Sigmoid colon (tissue), 7 donors: ENCODE data around the gene RASGRF2. TPM values are rescaled to one million over a fixed set of nuclear protein-coding genes. Genes with fewer than 3 reads are reported as not detected.

Experiments
- DNase-seq: peaks from one replicate; pipeline ENCODE4 v3.0.0-alpha.2; 2019
- H3K27ac ChIP-seq, 4 donors: fragments of 200-600 bp; sonication (generic); one replicate each; pipeline ENCODE4 v1.5.1; 2016 to 2019; ENCODE audit warnings: mild to moderate bottlenecking in 1 of 4
- H3K27me3 ChIP-seq, 3 donors: fragments of 200-600 bp; sonication (generic); one replicate each; pipeline ENCODE4 v1.5.1; 2019; ENCODE audit warnings: mild to moderate bottlenecking in 1 of 3
- H3K36me3 ChIP-seq, 4 donors: fragments of 200-600 bp; sonication (generic); one replicate each; pipeline ENCODE4 v1.5.1; 2016 to 2019
- H3K4me1 ChIP-seq, 4 donors: fragments of 200-600 bp; sonication (generic); one replicate each; pipeline ENCODE4 v1.5.1; 2017 to 2019
- H3K4me3 ChIP-seq, 4 donors: fragments of 200-600 bp; sonication (generic); one replicate each; pipeline ENCODE4 v1.5.1; 2017 to 2019; ENCODE audit warnings: mild to moderate bottlenecking in 2 of 4, moderate library complexity in 1 of 4
- H3K9me3 ChIP-seq, 4 donors: fragments of 200-600 bp in 3 of 4; sonication (generic) in 3 of 4; one replicate each; pipeline versions ENCODE4 v1.5.1 to v1.6.1; 2013 to 2019
- CTCF ChIP-seq, 4 experiments: fragments of 450-650 bp in 3 of 4; fragments of 200-600 bp in 1 of 4; IDR thresholded peaks; one replicate each; pipeline ENCODE4 v1.5.1; 2016 to 2019; ENCODE audit warnings: antibody characterized with exemption in 4 of 4, mild to moderate bottlenecking in 3 of 4, moderate library complexity in 2 of 4
- EP300 ChIP-seq, 4 donors: sonication (generic); formaldehyde crosslinking; IDR thresholded peaks; one replicate each; pipeline ENCODE4 v1.6.1; 2017; ENCODE audit warnings: antibody characterized with exemption in 4 of 4
- POLR2A ChIP-seq, 2 donors: fragments of 450-650 bp; IDR thresholded peaks; one replicate each; pipeline ENCODE4 v1.6.1; 2016; ENCODE audit warnings: antibody characterized with exemption in 2 of 2, mild to moderate bottlenecking in 2 of 2, moderate library complexity in 2 of 2
- POLR2AphosphoS5 ChIP-seq, 4 donors: sonication (generic); formaldehyde crosslinking; IDR thresholded peaks; one replicate each; pipeline ENCODE4 v1.6.1; 2017; ENCODE audit warnings: antibody characterized with exemption in 4 of 4
- WGBS, 2 donors: extraction: QIAGEN DNeasy Blood & Tissue Kit; methylation state at CpG; one replicate each; pipeline ENCODE4 v1.1.7; 2013; 5-methylcytosine and 5-hydroxymethylcytosine counted together
- intact Hi-C: fragments of 100-400 bp; cut with DNase I; formaldehyde crosslinking; loops from one replicate; pipeline ENCODE4 v1.15.1; 2023
- polyA plus RNA-seq, 3 donors: library from polyadenylated mRNA; stranded (reverse); fragments of 200-250 nt; gene quantifications; one replicate each; pipeline ENCODE4 v1.2.3, GENCODE V29; 2013
- total RNA-seq, 4 donors: library from RNA; depleted of rRNA; stranded (reverse); fragments of >200 nt; gene quantifications; one replicate each; pipeline ENCODE4 v1.1.0, GENCODE V29; 2016
- donor health status: healthy with polysubstance abuse.
- donor health status: Bipolar disorder and iron deficiency.
- donor health status: healthy.

The RASGRF2 gene
- total and polyA plus RNA-seq, 7 donors: under 0.01 to 9.5 (median 6.8) TPM

GRCh38 chr5:81105261-81105877 is 145.2 kb downstream of the RASGRF2 start:
- no peaks in the 10 kb centered on the region for H3K36me3 ChIP-seq
- no peak overlapping the region for H3K4me3 ChIP-seq
- WGBS, 2 donors: 78 to 85% methylated on average over 5 of the region's 5 CpGs
- no peaks in the 10 kb centered on the region for H3K27me3 ChIP-seq
- TF ChIP-seq CTCF (IDR thresholded peaks at IDR 0.05) (no peak), POLR2A (IDR thresholded peaks at IDR 0.05) (no peak), POLR2AphosphoS5 (IDR thresholded peaks at IDR 0.05) (no peak)
- no peaks in the 10 kb centered on the region for H3K9me3 ChIP-seq
- H3K27ac ChIP-seq: no peak overlapping the region
- DNase-seq: no peak
- intact Hi-C loops: no loop called here
- no peaks in the 10 kb centered on the region for H3K4me1 ChIP-seq

DNA sequence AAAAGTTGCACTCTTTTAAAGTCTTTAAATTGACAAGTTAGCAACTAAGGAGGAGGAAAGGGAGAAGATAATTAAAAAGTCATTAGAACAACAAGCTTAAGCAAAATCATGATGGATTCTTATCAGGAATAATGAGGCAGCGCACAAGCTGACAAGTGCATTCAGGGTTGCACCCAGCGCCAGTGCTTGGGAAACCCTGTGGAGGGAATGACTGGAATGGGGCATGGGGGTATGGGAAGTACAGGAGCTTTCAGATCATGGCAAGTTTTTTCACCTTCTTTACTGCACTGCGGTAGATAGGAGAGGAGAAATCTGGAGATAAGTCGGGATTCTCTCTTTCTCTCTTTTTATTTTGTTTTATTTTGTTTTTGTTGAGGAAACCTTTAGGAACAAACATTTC is 155.1 kb downstream of the RASGRF2 start:
- intact Hi-C loops: no loop called here
- Histone ChIP-seq H3K9me3 (no peaks in the 10 kb centered on the region), H3K4me3 (no peak overlapping the region), H3K27me3 (no peaks in the 10 kb centered on the region), H3K36me3 (no peaks in the 10 kb centered on the region), H3K4me1 (no peaks in the 10 kb centered on the region), H3K27ac (no peak overlapping the region)
- DNase-seq: no peak
- no peak for TF ChIP-seq POLR2A (IDR thresholded peaks at IDR 0.05)
- no peak for TF ChIP-seq CTCF (IDR thresholded peaks at IDR 0.05)
- no peak for TF ChIP-seq POLR2AphosphoS5 (IDR thresholded peaks at IDR 0.05)
- no peak for TF ChIP-seq EP300 (IDR thresholded peaks at IDR 0.05)
- 59 to 64% methylated on average over 4 of the region's 4 CpGs for WGBS, 2 donors

DNA sequence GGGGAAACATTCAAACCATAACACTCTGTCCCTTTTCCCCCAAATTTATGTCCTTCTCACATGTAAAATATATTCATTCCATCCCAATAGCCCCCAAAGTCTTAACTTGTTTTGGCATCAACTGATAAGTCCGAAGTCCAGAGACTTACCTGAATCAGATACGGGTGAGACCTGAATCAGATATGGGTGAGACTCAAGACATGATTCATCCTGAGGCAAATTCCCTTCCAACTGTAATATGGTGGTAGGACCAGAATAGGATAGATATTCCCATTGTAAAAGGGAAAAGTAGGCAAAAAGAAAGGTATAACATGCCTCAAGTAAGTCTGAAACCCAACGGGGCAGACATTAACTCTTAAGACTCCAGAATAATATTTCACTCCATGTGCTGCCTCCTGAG is 157.4 kb downstream of the RASGRF2 start:
- Histone ChIP-seq H3K27me3 (no peaks in the 10 kb centered on the region), H3K36me3 (no peaks in the 10 kb centered on the region), H3K4me3 (no peak overlapping the region), H3K4me1 (no peaks in the 10 kb centered on the region), H3K9me3 (no peaks in the 10 kb centered on the region), H3K27ac (no peak overlapping the region)
- TF ChIP-seq POLR2AphosphoS5 (IDR thresholded peaks at IDR 0.05): no peak
- TF ChIP-seq POLR2A (IDR thresholded peaks at IDR 0.05): no peak
- TF ChIP-seq CTCF (IDR thresholded peaks at IDR 0.05): no peak
- no peak for TF ChIP-seq EP300 (IDR thresholded peaks at IDR 0.05)
- intact Hi-C loops: no loop called here
- WGBS, 2 donors: 85 to 91% methylated on average over 3 of the region's 3 CpGs
- DNase-seq: no peak

GRCh38 chr5:81121273-81121672 is 161.1 kb downstream of the RASGRF2 start:
- WGBS, 2 donors: 18 to 60% methylated on average over 5 of the region's 5 CpGs
- no peak for DNase-seq
- Histone ChIP-seq H3K4me1 (peaks cover 0 to 13% (median 3%) of the 10 kb centered on the region in 4 donors), H3K36me3 (no peaks in the 10 kb centered on the region), H3K9me3 (no peaks in the 10 kb centered on the region), H3K4me3 (no peak overlapping the region), H3K27ac (no peak overlapping the region), H3K27me3 (no peaks in the 10 kb centered on the region)
- TF ChIP-seq POLR2A (IDR thresholded peaks at IDR 0.05) (no peak), EP300 (IDR thresholded peaks at IDR 0.05) (no peak), CTCF (IDR thresholded peaks at IDR 0.05) (no peak), POLR2AphosphoS5 (IDR thresholded peaks at IDR 0.05) (no peak)
- intact Hi-C loops: no loop called here
